Effector memory CD8-positive, alpha-beta T cell (primary cell): ENCODE measurements around the gene LRRC34.

ENCODE experiments used
- ATAC-seq: fragments of 150-1000 bp; cut with Tn5 transposase; replicated peaks from 2 replicates; pipeline ENCODE4 v1.10.0; 2021; ENCODE audit warnings: mild to moderate bottlenecking, moderate library complexity
- DNase-seq, 3 experiments: peaks; one replicate each; pipeline ENCODE4 v3.0.0; 2021
- H3K27ac Mint-ChIP-seq, 2 donors: one replicate each; pipeline ENCODE4 v1.8.0; 2022; ENCODE audit warnings: mild to moderate bottlenecking in 2 of 2, mixed read lengths in 2 of 2, moderate library complexity in 2 of 2
- H3K27me3 Mint-ChIP-seq, 2 donors: one replicate each; pipeline ENCODE4 v1.8.0; 2022; ENCODE audit warnings: mixed read lengths in 2 of 2
- H3K36me3 Mint-ChIP-seq: one replicate; pipeline ENCODE4 v1.8.0; 2022; ENCODE audit warnings: mild to moderate bottlenecking, moderate library complexity, mixed read lengths; ENCODE audit not compliant: insufficient read depth
- H3K4me1 Mint-ChIP-seq, 2 donors: one replicate each; pipeline ENCODE4 v1.8.0; 2022; ENCODE audit warnings: low read depth in 2 of 2, mixed read lengths in 2 of 2
- H3K4me3 Mint-ChIP-seq, 2 donors: one replicate each; pipeline ENCODE4 v1.8.0; 2022; ENCODE audit warnings: mild to moderate bottlenecking in 2 of 2, mixed read lengths in 2 of 2, moderate library complexity in 2 of 2
- H3K9me3 Mint-ChIP-seq, 2 donors: one replicate each; pipeline ENCODE4 v1.8.0; 2022; ENCODE audit warnings: mixed read lengths in 2 of 2

The LRRC34 gene

GRCh38 chr3:169746924-169747323 lies 65.8 kb downstream of the LRRC34 start:
- Mint-ChIP-seq H3K27ac (no peak overlapping the region), H3K4me3 (no peak overlapping the region), H3K4me1 (no peaks in the 10 kb centered on the region), H3K9me3 (no peaks in the 10 kb centered on the region), H3K27me3 (peaks cover 34 to 49% of the 10 kb centered on the region in 2 donors), H3K36me3 (peaks cover 3% of the 10 kb centered on the region)
- ATAC-seq (no peak), DNase-seq (no peak)

DNA sequence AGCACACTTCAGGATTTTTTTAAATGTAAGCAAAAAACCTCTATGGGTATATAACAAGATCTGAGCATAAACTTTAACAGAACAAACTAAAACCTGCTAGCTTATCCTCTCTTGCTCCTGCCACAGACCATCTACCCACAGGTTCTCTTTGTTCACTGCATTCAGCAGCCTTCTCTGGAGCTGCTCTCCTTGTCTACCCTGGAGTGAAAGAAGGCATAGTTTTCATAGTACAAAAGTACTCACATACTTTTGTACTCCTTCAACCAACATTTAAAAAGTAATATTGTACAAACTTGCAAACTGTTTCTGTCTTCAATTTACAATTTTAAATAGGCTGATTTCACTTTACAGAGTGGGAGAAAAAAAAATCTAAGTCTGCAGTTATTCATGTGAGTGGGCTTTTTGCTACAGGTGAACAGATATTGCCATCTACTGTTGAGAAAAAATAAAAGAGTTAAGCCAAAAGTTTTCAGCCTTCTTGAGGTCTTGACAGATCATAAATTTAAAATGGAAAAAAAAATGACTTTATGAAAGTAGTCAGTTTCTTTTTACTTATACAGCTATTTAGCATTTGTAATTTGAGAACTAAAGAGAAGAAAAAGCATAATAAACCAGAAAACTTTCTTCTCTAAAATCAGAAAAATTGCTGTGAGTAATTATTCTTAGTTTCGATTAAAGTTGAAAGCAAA lies 68.2 kb downstream of the LRRC34 start:
- H3K4me3 Mint-ChIP-seq, result no peak overlapping the region
- DNase-seq (no peak), ATAC-seq (no peak)
- no peak overlapping the region for H3K27ac Mint-ChIP-seq
- H3K27me3 Mint-ChIP-seq, result peaks cover 46 to 47% of the 10 kb centered on the region in 2 donors
- H3K36me3 Mint-ChIP-seq, result peaks cover 3% of the 10 kb centered on the region
- no peaks in the 10 kb centered on the region for H3K4me1 Mint-ChIP-seq
- H3K9me3 Mint-ChIP-seq, result no peaks in the 10 kb centered on the region
